ENCODE measurements around the gene GRIN2C. TPM values are rescaled to one million over a fixed set of nuclear protein-coding genes. Genes with fewer than 3 reads are reported as not detected.

The GRIN2C gene
- total and polyA plus RNA-seq, 9 of the 15 experiments (the other 6 are each of a cell fraction or from before 2014, with no cell fraction given): under 0.01 to 0.33 (median 0.10) TPM; not detected in 2

- TF ChIP-seq, protein P1, sequence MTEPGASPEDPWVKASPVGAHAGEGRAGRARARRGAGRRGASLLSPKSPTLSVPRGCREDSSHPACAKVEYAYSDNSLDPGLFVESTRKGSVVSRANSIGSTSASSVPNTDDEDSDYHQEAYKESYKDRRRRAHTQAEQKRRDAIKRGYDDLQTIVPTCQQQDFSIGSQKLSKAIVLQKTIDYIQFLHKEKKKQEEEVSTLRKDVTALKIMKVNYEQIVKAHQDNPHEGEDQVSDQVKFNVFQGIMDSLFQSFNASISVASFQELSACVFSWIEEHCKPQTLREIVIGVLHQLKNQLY (CRISPR knock-in tag; conservative IDR thresholded peaks at IDR 0.05): no peak
- TF ChIP-seq LEF1 (IDR thresholded peaks at IDR 0.05) (peak; percentile 90), MECOM (CRISPR knock-in tag; IDR thresholded peaks at IDR 0.05) (peak; percentile 57; the same call in 1 of the 2 replicates), NR4A1 (CRISPR knock-in tag; IDR thresholded peaks at IDR 0.05) (no peak), NR4A1 (tag; IDR thresholded peaks at IDR 0.05) (peak; percentile 78), GMEB1 (CRISPR knock-in tag; IDR thresholded peaks at IDR 0.05) (0 out of 2 replicates have a peak, but pooled peaks have one; percentile 25), ZNF140 (CRISPR knock-in tag; IDR thresholded peaks at IDR 0.05) (peak; percentile 47), ARNT (IDR thresholded peaks at IDR 0.05) (0 out of 4 replicates have a peak, but pooled peaks of 1 of the 2 experiments have one; percentile 55), MTA2 (IDR thresholded peaks at IDR 0.05; ENCODE audit: low read depth) (peak; percentile 42; the same call in 1 of the 2 replicates), ZNF224 (CRISPR knock-in tag; IDR thresholded peaks at IDR 0.05) (no peak), CHD2 (IDR thresholded peaks at IDR 0.05; ENCODE audit: low read depth, low read length) (peak; percentile 71), ZNF311 (CRISPR knock-in tag; IDR thresholded peaks at IDR 0.05) (peak; percentile 79), SOX6 (IDR thresholded peaks at IDR 0.05) (peak; percentile 49; the same call in 1 of the 2 replicates), ZNF324 (CRISPR knock-in tag; IDR thresholded peaks at IDR 0.05) (no peak; the same call in 1 of the 2 replicates), FOXM1 (IDR thresholded peaks at IDR 0.05; ENCODE audit: low read depth) (peak; percentile 40; the same call in 1 of the 2 replicates), FOXM1 (CRISPR knock-in tag; IDR thresholded peaks at IDR 0.05; ENCODE audit: low read depth) (no peak), MLLT1 (IDR thresholded peaks at IDR 0.05) (peak; percentile 11 to 63; a peak in 1 of 4 replicates), ZNF707 (CRISPR knock-in tag; conservative IDR thresholded peaks at IDR 0.05) (0 out of 2 replicates have a peak, but pooled peaks have one; percentile 12), NFRKB (IDR thresholded peaks at IDR 0.05; ENCODE audit: low read depth) (peak; percentile 89; the same call in 1 of the 2 replicates), U2AF2 (optimal IDR thresholded peaks at IDR 0.05; ENCODE audit: low read depth, low read length) (no peak), TCF15 (CRISPR knock-in tag; IDR thresholded peaks at IDR 0.05) (peak; percentile 39; the same call in 1 of the 2 replicates), SMARCE1 (IDR thresholded peaks at IDR 0.05) (peak; percentile 74), ZBTB8A (IDR thresholded peaks at IDR 0.05; ENCODE audit: partially characterized antibody) (no peak), SMARCA4 (IDR thresholded peaks at IDR 0.05) (peak; percentile 79; the same call in 1 of the 2 replicates)
- TF ChIP-seq, protein P2, sequence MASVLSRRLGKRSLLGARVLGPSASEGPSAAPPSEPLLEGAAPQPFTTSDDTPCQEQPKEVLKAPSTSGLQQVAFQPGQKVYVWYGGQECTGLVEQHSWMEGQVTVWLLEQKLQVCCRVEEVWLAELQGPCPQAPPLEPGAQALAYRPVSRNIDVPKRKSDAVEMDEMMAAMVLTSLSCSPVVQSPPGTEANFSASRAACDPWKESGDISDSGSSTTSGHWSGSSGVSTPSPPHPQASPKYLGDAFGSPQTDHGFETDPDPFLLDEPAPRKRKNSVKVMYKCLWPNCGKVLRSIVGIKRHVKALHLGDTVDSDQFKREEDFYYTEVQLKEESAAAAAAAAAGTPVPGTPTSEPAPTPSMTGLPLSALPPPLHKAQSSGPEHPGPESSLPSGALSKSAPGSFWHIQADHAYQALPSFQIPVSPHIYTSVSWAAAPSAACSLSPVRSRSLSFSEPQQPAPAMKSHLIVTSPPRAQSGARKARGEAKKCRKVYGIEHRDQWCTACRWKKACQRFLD (CRISPR knock-in tag; IDR thresholded peaks at IDR 0.05): peak; percentile 95
Observed at GRCh38 chr17:74875977-74876593, 16.4 kb upstream of the GRIN2C start (continued).

All from K562 (cell line).